GM18517 (cell line): ENCODE data around the gene WAPL.
"Not testable (repeated sequence)": the region's sequence is repeated elsewhere in the genome, so short reads cannot be mapped to it uniquely, and the experiment has no call there.

Experiments
- ATAC-seq: cut with Tn5 transposase; IDR thresholded peaks from one replicate; pipeline ENCODE4 v1.9.1; 2021; ENCODE audit warnings: mild to moderate bottlenecking, moderate library complexity; ENCODE audit not compliant: unreplicated experiment

The WAPL gene

GRCh38 chr10:86391236-86391840 is 130.3 kb downstream of the WAPL start:
- no peak for ATAC-seq

- no peak for ATAC-seq
Measured at GRCh38 chr10:86390337-86391120, 131.1 kb downstream of the WAPL start.

- peak; percentile 73 for ATAC-seq
Measured at GRCh38 chr10:86389441-86390193, 132.0 kb downstream of the WAPL start.

- not testable (repeated sequence) for ATAC-seq
Measured at GRCh38 chr10:86389109-86389440, 132.5 kb downstream of the WAPL start.

GRCh38 chr10:86388119-86388704 is 133.4 kb downstream of the WAPL start:
- ATAC-seq = no peak

- ATAC-seq = no peak
Measured at GRCh38 chr10:86387178-86387794, 134.3 kb downstream of the WAPL start.

- no peak for ATAC-seq
Measured at GRCh38 chr10:86385806-86386205, 135.8 kb downstream of the WAPL start.
